GM12875 (cell line): ENCODE measurements around the gene MCM9.

ENCODE experiments used
- H3K4me3 ChIP-seq: one replicate; pipeline ENCODE4 v1.5.1; 2011; ENCODE audit warnings: low read depth, low read length, control low read depth
- CTCF ChIP-seq: IDR thresholded peaks from 2 replicates; pipeline ENCODE4 v1.5.1; 2011; ENCODE audit warnings: low read depth, mild to moderate bottlenecking, control low read depth, inconsistent platforms, low read length, moderate library complexity, borderline replicate concordance; ENCODE audit not compliant: insufficient read depth

Gene MCM9

DNA sequence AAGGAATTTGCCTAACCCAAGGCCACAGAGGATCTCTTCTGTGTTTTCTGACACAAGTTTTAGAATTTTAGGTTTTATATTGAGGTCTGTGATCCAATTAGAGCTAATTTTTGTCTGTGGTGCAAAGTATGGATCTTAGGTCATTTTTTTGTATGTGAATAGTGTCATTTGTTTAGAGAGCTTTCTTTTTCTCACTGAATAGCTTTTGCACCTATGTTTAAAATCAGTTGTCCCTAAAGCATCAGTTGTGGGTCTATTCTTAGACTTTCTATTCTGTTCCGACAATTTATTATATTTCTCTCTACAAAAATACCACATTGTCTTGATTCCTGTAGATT lies 341 bp upstream of the MCM9 start:
- H3K4me3 ChIP-seq = peak overlapping the region; percentile 26
- TF ChIP-seq CTCF = no peak

- H3K4me3 ChIP-seq = peak overlapping the region; percentile 64
- TF ChIP-seq CTCF = no peak
Observed at GRCh38 chr6:118933855-118934460, 1.0 kb downstream of the MCM9 start.

DNA sequence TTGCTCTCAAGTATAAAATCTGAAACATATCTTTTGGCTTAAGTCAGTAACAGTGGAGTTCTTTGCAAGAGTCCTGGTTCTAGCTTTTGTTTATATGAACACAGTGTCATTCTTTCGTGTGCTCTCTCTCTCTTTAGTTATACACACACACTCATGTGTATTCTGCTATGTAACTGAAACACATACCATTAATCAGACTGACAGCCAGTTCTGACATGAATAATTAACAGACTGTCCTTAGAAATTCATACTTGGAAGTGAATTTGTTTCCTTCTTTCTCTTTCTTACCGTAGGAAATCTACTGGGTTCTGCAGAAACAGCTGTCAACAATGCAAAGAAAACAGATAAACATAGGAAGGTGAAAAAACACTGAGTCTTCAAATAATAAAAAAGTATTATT lies 2.5 kb downstream of the MCM9 start:
- TF ChIP-seq CTCF = no peak
- H3K4me3 ChIP-seq = no peak overlapping the region

DNA sequence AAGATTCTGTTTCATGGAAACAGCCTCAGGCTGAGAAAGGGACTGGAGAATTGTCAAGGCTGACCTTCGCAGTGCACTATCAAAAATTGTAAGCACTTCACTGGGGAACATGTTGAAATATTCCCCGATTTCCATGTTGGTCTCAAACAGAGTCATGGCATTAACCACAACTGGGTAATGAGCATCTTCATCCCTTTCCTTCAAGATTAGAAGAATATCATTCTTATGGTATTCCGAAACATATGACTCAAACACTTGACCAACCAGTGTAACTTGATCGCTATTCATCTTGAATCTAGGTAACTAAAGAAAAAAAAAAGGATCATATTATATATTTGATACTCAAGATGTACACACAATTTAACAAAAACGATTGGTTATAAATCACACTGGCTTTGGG lies 3.5 kb downstream of the MCM9 start:
- no peak overlapping the region for H3K4me3 ChIP-seq
- no peak for TF ChIP-seq CTCF

DNA sequence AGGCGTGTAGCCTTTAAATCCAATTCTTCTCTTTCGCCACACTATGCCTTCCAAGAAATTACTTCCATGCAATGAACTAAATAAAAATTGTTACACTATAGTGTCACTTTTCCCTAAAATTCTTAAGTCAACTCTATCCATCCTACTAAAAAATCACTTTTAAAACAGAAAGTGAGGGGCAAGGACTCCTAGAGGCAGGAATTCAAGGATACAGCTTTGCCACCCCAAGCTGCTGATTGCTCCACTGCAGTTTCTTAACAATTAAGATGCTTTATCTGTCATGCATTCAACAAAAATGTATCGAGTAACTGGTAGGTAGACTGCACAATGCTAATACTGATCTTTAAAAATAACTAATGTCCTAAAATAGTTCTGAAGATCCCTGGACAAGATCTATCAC lies 4.3 kb downstream of the MCM9 start:
- H3K4me3 ChIP-seq = no peak overlapping the region
- no peak for TF ChIP-seq CTCF

DNA sequence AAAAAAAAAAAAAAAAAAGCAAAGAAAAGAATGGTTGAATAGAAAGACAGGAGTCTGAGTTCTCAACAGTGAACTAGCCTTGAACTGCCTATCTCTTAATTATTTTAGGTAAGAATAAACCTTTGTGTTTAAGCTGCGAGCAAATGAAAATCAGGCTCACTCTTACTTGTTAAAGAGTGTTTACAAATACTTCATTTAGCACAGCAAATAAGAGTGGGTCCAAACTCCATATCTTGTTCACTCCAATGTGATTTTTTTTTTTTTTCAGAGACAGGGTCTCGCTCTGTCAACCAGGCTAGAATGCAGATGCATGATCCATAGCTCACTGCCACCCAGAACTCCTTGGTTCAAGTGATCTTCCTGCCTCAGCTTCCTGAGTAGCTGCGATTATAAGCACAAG lies 11.9 kb downstream of the MCM9 start:
- no peak for TF ChIP-seq CTCF
- H3K4me3 ChIP-seq = no peak overlapping the region

GRCh38 chr6:118921084-118921483 lies 13.9 kb downstream of the MCM9 start:
- TF ChIP-seq CTCF = no peak
- H3K4me3 ChIP-seq = no peak overlapping the region
